ENCODE data around the gene TMEM125.

Gene TMEM125

DNA sequence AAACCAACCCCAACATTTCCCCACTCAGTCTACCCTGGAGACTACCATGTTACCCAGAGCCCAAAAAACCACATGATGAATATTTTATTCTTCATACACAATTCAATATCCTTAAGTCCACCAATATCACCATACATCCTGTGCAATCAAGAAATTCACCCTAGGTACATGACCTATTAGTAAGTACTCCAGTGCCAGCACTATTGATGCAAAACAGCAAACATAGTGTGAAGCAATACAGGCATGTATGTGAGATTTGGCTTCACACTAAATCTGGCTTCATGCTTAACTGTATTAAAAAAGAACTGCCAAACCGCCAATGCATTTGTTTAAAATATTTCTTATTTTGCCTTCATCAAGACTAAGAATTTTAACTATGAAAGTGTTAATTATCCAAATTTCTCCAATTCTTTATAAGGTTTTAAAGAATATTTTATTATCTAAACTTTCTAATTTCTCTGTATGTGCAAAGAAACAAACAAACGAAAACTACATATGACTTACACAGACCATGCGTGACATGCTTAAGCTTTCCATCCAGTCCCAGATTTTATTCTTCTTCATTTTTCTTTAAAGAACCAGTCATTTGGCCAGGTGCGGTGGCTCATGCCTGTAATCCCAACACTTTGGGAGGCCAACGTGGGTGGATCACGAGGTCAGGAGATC, 22.4 kb upstream of the TMEM125 start:
- DNase-seq = no peak

DNA sequence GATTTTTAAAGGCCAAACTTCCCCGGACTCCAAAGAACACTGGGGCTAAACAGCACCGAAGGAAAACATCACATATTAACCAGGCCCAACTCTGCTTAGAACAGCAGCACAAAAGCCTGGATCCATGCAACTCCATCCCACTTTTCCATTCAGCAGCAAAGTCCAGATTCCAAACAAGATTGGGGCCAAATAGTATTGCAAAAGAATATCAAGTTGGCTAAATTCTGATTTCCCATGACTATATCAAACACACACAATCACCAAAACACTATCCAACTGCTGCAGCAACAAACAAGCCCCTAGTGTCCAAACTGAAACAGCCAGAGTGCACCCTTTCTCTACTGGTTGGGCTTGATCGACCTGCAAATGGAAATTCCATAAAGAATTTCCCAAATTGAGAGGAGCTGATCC, 19.4 kb upstream of the TMEM125 start:
- no peak for DNase-seq

DNA sequence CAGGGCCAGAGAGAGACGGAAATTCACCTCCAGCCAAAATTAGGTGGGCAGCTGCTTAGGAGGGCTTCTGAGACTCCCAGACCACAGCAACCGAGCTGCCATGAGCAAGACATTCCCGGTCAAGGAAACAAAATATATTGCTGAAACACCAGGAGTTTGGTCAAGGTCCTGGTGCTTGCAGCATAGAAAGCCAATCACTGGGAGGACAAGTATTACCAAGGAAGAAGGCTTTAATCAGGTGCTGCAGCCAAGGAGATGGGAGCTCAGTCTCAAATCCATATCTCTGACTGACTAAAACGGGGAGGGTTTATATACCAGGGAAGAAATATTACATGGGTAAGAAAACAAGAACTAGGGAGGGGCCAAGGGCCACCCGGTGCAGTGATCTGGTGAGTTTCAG, 18.8 kb upstream of the TMEM125 start:
- no peak for DNase-seq

- DNase-seq = no peak
Measured at GRCh38 chr1:43252225-43252624, 17.6 kb upstream of the TMEM125 start.

GRCh38 chr1:43253173-43253572, 16.6 kb upstream of the TMEM125 start:
- no peak for DNase-seq

GRCh38 chr1:43253876-43254275, 15.9 kb upstream of the TMEM125 start:
- DNase-seq = no peak

- no peak for DNase-seq
Measured at GRCh38 chr1:43255438-43256210, 14.2 kb upstream of the TMEM125 start.

DNA sequence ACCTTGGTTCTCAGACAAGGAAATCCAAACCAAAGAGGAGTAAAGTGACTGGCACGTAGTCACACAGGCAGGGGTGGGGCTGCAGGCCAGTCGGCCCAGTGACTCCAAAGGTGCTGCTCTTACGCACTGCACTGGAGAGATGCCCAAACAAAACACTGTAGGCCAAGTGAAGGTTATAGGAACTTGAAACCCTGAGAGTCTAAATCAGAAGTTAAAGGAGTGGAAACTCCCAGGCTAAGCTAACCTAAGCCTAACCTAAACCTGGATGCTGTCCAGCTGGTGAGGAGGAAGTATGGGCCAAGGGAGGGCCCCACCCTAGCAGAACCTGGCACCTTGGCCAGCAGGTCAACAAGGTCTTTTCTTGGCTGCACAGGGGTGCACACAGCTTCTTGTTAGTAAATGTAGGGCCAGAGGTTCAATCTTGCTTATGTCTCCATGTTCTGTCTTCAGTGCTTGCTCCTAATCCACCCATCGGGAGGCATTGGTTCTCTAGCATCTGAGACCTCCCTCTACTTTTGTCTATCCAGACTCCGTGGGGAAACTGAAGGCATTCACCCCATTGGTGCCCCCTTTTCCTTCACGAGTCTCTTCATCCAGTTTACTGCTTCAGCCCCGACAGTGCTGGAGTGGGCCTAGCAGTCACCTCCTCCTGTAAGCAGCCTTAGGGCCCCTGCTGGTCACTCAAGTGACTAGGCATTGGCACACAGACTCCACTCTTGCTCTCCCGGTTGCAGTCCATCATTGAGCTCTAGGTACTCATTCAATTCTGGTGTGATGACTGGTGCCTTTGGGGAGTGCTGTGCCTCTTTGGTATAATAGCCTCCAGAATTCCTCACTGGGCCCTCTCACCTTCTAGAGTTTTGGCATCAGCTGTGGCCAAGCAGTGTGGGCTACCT, 12.9 kb upstream of the TMEM125 start:
- DNase-seq = no peak

- DNase-seq = no peak
Measured at GRCh38 chr1:43258370-43258769, 11.4 kb upstream of the TMEM125 start.

DNA sequence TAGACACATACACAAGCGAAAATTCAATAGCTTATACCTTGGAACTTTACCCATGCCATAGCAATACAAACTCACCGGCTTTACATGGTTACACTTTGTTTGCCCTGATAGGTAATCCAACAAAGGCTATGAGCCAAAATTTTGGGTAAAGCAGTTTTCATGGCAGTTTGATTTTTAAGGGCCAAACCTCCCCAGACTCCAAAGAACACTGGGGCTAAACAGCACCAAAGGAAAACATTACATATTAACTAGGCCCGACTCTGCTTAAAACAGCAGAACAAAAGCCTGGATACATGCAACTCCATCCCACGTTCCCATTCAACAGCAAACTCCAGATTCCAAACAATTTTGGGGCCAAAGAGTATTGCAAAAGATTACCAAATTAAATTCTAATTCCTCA, 4.4 kb upstream of the TMEM125 start:
- DNase-seq = no peak

DNA sequence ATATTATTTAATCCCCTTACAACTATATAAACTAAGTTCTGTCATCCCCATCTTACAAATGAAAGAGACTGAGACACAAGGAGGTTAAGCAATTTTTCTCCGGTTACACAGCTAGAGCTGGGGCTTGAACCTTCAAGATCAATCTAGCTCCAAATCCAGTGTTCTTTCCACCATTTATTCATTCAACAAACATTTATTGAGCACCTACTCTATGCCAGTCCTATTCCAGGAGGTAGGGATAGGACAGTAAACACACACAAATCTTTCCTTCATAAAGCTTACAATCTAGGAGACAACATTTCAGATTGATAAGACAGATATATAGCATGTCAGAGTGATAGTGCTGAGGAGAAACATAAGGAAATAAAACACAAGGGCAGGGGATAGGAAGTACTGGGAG, 2.9 kb upstream of the TMEM125 start:
- no peak for DNase-seq

DNA sequence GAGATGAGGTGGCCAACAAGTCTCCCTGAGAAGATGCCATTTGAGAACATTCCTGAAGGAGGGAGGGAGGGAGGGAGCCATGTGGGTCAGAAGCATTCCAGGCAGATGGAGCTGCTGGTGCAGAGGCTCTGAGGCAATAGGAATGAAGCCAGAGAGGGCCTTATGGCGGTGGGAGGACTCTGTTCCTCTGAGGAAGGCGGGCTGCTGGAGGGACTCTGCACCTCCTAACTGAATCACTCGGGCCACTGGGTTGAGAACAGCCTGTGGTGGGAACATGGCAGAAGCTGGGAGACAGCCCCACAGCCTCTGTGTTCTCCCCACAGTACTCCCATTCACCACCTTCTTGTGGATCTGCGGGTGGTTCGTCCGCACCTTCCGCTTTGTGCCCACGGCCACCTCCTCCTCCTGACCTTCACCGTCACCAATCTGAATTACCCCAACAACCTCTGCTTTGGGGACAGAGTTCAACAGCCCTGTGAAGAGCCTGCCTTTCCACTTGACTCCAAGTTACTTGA, 2.4 kb upstream of the TMEM125 start:
- peak; percentile 71 for DNase-seq

DNA sequence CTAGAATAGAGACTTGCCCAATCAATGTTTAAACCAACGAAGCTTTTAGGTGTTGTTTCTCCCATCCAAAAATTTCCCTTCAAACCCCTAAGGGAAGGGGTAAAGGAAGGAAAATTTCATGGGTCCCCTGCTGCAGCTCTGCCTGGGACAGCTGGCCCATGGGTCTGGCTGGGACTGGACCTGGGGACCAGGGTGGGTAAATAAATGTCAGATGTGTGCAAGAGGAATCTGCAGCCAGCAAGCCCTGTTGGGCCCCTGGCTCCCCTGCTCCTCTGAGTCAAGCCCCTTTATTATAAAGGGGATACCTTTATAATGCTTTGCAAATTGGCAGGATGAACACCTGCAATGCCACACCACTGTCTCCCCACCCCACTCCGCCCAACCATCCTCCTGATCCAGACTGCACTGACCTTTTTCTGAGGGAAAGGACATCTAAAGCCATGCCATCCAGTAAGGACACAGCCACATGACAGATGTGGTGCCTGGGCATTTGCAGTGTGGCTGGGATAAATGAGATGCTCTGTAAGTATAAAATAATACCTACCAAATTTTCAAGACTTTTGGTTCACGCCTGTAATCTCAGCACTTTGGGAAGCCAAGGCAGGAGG, 1.9 kb upstream of the TMEM125 start:
- no peak for DNase-seq

DNA sequence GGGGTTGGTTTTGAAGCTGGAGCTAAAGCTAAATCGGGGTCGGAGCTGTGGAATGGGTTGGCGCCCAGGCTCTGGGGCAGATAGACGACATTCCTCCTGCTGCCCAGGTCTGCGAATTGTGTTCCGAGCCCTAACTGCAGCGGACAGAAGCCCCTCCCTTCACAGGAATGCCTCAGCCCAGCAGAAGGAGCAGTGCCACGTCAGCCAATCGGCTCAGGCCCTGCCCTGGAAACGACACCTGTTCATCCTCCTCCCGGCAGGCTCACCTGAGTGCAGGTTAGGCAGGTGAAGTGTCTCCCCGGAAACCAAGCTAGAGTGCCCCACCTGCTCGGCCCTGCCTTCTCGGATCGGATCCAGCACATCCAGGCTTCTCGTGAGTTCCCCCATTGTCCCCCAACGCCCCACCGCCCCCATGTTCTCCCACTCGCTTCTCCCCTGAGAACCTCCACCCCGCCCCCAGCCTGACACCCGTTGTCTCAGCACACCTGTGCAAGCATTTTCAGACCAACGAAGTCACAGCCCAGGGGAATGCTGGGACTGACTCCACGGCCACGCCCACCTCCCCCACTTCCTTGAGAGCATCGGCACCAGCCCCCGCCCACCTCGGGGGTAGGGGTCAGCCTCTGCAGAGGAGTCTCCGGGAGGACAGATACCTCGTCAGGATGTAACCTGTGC, 775 bp downstream of the TMEM125 start:
- no peak for DNase-seq

- peak; percentile 48 for DNase-seq
Measured at GRCh38 chr1:43271186-43272118, 1.7 kb downstream of the TMEM125 start.

GRCh38 chr1:43272161-43272560, 2.4 kb downstream of the TMEM125 start:
- DNase-seq = no peak

DNA sequence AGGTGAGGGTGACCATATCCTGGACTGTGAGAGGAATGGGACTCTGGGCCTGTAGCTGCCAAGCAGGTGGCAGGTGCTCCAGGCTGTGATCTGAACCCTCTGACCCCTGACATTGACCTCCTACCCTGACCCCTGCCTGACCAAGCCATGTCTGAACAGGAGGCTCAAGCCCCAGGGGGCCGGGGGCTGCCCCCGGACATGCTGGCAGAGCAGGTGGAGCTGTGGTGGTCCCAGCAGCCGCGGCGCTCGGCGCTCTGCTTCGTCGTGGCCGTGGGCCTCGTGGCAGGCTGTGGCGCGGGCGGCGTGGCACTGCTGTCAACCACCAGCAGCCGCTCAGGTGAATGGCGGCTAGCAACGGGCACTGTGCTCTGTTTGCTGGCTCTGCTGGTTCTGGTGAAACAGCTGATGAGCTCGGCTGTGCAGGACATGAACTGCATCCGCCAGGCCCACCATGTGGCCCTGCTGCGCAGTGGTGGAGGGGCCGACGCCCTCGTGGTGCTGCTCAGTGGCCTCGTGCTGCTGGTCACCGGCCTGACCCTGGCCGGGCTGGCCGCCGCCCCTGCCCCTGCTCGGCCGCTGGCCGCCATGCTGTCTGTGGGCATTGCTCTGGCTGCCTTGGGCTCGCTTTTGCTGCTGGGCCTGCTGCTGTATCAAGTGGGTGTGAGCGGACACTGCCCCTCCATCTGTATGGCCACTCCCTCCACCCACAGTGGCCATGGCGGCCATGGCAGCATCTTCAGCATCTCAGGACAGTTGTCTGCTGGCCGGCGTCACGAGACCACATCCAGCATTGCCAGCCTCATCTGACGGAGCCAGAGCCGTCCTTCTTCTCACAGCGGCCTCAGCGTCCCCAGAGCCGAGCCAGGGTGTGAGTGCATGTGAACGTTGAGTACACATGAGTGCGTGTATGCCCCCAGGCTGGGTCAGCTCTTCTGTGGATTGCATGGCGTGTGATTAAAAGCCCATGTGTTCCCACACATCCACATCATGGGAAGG, 3.1 kb downstream of the TMEM125 start:
- no peak for DNase-seq

DNA sequence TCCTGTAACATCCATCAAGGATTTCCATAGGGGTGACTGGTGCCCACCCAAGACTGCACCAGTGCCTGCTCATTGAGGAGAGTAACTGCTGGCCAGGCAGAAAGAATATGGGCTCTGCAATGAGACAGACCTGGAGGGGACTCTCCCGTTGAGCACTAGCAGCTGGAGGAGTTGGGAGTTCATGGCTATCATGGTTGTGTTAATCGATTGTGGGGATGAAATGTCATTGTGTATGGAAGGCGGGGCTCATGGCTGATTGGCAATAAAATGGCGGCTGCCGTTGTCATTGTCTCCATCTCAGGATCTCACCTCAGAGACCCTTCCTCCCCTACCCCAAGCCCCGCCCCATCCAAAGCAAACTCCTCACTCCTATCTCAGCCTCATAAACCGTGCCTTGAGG, 3.9 kb downstream of the TMEM125 start:
- DNase-seq = no peak

DNA sequence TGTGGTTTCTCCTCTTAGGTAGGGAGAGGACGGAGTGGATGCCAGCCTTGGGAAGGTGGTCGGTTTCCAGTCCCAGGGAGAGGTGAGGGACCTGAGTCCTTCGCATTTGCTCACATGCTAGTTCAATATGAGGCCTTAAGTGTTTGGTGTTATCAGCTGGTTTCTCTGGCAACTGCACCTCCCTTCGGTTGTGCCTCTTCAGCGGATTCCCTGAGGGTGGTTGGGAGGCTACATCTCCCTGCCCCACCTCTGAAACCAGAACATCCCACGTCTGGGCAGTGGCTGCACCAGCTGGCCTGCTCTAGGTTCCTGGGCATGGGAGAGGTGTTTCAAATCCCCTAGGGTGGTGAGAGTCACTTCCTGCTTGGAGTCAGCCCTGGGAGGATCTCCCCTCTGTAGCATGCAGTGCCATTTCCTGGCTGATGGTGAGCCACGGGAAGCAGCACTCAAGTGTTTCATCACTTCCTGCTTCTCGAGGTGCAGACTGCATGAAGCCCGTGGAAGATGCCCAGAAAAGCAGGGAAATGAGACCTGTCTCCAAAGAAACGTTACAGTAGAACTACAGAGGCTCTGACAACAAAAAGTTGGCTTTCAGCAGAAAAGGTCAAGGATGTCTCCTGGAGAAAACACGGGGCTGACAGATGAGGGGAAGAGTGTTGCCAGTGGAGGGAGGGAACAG, 4.5 kb downstream of the TMEM125 start:
- DNase-seq = peak; percentile 70

Measured in fibroblast of skin of right biceps (primary cell).